ENCODE data around the gene PSMD12.
A peak's percentile ranks its signal among the peaks of the same experiment; 100 is the strongest.

Gene PSMD12

DNA sequence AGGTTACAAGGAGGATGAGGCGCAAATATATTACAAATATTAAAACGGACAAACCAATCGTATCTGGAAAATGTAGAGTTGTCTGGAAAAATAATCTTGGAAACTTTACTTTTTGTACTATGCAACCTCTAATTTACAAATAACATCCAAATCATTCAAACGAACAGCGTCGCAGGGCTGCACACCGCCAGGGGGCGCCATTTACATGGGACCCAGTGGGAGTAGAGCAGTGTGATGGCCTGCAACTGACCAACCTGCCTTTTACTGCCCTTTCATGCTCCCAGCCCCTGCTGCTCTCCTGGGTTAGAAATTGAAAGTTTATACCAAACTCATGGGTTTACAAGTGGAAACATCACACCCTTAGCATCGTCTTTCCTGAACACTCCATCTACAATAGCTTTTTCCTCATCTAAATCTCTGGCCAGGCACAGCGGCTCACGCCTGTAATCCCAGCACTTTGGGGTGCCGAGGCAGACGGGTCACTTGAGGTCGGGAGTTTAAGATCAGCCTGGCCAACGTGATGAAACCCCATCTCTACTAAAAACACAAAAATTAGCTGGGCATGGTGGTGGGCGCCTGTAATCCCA lies 20.7 kb upstream of the PSMD12 start:
- peak; percentile 62 for DNase-seq (ENCODE audit: low spot score)

DNA sequence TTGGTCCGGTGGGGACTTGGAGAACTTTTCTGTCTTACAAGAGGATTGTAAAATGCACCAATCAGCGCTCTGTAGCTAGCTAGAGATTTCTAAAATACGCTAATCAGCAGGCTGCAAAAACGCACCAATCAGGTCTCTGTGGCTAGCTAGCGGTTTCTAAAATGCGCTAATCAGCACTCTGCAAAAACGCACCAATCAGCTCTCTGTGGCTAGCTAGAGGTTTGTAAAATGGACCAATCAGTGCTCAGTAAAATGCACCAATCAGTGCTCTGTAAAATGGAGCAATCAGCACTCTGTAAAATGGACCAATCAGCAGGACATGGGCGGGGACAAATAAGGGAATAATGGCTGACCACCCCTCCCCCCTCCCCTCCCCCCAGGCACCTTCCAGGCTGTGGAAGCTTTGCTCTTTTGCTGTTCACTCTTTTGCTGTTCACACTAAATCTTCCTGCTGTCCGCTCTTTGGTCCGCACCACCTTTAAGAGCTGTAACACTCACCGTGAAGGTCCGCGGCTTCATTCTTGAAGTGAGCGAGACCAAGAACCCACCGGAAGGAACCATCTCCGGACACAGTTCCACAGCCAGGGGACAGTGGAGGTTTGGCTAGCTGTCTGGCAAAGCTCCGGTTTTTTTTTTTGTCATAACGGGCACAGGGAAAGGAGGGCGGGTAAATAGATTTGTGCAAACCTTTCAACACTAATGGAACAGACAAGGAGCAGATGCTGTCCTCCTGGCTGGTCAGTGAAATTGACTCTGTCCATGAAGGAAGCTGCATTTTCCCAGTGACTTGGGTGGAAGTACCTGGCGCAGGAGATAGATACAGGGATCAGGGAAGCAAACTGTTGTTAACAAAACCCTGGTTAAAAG lies 19.0 kb upstream of the PSMD12 start:
- peak; percentile 92 for DNase-seq (ENCODE audit: low spot score)

GRCh38 chr17:67381929-67382257 lies 15.5 kb upstream of the PSMD12 start:
- no peak for DNase-seq (ENCODE audit: low spot score)

DNA sequence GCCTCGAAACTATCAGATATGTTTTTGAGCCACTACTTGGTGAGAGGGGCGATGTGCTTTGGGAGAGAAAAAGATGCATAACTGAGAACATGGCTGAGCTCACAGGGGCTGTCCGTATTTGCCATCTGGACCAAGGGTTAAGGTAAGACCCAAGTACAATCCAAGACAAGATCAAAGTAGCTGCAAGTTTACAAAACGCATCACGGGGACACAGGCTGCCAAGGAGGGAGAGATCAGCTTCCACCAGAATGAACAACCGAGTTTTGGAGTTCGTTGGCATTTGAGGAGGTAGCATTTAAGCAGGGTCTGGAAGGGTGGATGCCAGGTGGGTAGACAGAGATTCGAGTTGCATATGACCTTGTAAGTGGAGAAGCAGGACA lies 12.9 kb upstream of the PSMD12 start:
- DNase-seq (ENCODE audit: low spot score): no peak

DNA sequence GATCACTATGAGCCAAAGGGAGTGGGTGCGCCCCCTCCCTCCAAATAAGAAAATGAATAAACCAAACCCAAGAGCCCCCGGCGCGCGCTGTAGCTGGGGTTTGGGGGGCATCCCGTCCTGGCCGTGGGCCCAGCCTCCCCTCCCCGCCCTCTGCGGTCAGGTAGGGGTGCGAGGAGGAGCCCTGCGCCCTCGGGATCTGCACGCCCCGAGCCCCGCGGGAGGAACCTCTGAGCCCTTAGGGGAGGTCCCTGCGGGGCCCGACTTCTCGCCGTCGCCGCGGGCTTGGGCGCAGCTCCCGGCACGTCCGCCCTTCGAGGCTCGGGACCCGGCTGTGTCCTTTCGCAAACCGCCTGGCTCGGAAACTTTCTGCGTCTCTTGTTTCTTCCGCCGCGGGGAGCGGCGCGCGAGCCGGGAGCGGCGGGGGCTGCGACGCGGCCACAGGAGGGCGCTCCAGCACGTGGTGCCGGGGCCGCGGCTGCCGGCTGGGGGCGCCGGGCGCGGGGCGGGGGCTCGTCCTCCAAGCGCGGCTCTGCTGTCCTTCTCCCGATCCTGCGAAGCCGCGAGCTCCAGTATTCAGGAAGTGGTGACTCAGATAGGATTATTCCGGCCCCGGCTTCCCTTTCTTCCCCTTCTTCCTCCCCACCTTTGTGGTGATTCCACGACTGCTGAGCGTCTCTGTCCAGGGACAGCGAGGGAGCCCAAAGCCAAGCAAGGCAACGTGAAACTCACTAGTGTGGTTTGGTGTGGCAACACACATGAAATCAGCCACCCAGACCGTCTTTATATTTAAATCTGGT lies 12.3 kb upstream of the PSMD12 start:
- peak; percentile 78 for DNase-seq (ENCODE audit: low spot score)

- DNase-seq (ENCODE audit: low spot score): peak; percentile 65
Measured at GRCh38 chr17:67377488-67378453, 11.4 kb upstream of the PSMD12 start.

DNA sequence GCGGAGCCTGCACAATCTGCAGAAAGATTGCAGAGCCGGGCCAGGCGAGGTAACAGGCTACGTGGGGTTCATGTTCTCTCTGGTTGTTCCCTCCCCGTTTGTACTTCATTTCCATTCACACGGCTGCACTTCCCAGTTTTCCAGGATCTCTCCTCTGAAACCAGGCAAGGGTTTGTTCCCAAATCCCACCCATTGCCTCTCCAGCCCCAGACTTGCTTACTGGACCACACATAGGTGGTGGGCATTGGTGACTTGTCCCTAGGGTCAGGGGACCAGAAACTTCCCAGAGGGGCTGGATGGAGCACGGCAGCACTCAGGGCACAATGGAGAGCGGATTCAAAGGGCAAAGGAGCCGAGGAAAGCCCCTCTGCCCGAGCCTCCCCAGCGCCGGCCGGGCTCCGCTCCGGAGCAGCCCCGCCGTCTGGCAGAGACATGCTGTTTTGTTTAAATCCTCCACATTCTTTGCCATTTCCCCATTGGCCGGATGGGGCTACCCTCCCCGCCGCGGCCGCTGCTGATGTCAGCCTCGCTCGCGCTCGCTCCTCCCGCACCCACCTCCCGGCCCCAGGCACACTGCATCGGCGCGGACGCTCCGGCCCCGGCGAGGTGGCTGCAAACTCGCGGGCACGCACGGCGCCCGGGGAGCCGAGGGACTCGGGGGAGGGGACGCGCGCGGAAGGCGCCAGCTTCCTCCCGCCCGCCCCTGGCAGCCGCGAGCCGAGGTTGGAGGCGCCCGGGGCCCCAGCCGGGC lies 10.5 kb upstream of the PSMD12 start, which contains the start of gene PITPNC1:
PITPNC1 (plus strand) TSS at position 545 of the 751 bp plus-strand sequence.
- peak; percentile 89 for DNase-seq (ENCODE audit: low spot score)

GRCh38 chr17:67376415-67376736 lies 10.0 kb upstream of the PSMD12 start:
- DNase-seq (ENCODE audit: low spot score): no peak

GRCh38 chr17:67375716-67376115 lies 9.3 kb upstream of the PSMD12 start:
- peak; percentile 41 for DNase-seq (ENCODE audit: low spot score)

GRCh38 chr17:67375054-67375427 lies 8.7 kb upstream of the PSMD12 start:
- no peak for DNase-seq (ENCODE audit: low spot score)

DNA sequence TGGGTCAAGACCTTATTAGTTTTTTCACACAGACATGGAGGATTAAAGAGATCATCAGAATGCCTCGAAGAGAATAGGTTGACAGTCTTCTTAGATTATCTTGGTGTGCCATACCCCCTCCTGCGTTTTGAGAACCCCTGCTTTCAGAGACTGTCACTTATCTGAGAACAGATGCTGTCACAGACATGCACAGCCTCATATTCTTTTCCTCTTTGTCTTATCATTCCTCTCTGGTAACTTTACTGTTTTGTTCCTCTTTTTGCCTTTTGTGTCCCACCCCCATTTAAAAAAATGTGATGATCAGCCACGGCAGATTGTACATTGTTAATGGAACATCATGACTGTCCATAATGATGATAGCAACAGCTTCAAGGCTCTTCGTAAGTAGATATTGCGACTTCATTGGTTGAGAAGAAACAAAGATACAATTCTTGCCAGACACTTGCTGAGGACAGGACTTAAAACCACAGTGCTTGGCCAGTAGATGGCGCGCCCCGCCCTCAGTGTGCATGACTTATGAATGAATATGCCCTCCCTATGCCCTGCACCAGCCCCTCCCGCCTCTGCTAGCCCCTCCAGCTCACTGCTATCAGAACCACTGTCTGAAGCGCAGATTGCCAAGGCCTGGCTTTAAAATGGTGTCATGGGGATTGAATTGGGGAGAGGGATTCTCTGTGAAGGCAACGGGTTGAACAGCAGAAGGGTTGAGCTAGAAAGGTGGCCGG lies 8.1 kb upstream of the PSMD12 start:
- DNase-seq (ENCODE audit: low spot score): peak; percentile 92

GRCh38 chr17:67372751-67373150 lies 6.4 kb upstream of the PSMD12 start:
- no peak for DNase-seq (ENCODE audit: low spot score)

DNA sequence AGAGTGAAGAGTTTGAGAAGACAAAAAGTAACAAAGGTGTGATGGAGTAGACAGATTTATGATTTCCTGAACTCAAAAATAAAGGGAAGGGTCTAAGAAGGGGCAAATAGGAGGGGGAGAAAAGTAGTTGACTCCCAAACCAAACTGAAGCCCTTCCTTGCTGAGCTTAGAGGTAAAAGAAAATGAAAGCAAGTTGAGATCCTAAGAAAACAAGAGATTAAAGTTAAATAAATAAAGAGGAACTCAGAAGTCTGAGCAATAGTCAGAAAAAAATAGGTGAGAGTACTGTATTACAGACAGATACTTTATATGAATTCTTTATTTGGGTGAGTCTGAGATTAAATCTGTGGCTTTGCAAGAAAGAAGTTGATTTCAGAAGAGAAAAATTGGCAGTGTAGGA lies 3.3 kb upstream of the PSMD12 start:
- no peak for DNase-seq (ENCODE audit: low spot score)

DNA sequence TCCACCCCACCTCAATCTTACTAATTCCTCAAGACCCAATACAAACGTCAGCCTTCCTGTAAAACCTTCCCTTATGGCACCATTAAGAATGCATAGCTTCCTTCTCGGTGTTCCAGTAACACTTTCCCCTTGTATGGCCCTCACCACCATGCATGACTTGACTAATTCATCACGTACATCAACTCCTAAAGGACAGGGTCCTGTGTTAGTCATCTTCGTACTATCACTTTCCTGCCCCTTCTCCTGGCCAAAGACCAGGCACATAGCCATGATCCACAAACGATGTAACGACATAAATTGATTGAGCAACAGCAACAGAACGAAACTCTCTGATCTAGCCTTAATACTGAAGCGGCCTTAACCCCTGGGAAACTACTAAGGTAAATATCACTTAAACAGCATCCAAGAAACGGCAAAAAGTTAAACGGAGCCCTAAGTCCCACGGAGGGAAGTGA lies 612 bp downstream of the PSMD12 start:
- DNase-seq (ENCODE audit: low spot score): no peak

DNA sequence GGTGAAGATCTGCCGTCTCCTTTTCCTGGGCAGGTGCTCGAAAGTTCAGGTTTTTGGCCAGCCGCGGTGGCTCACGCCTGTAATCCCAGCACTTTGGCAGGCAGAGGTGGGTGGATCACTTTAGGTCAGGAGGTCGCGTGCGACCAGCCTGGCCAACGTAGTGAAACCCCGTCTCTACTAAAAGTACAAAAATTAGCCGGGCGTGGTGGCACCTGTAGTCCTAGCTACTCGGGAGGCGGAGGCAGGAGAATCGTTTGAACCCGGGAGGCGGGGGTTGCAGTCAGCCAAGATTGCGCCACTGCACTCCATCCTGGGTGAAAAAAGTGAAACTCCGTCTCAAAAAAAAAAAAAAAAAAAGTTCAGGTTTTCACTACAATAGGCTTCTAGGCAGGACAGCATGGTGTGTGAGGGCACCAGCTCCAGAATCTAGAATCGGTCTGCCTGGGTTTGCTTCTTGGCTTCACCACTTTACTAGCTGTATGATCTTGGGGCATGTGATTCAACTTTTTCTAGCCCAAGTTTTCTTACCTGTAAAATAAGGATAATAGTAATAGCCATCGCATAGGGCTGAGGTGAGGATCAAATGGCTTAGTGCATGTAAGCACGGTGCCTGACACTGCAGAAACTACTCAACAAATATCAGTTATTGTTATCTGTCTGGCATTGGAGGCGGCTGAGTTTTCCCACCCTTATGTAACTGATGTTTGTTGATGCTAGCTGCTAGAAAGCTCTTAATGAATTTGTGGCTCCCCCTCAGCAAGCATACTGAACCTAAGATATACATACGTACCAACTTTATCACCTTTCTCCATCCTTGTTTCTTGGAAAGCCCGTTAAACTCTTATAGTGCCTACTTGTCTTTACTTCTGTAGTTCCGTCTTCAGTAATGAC lies 1.3 kb downstream of the PSMD12 start:
- DNase-seq (ENCODE audit: low spot score): no peak

GRCh38 chr17:67362173-67362572 lies 4.2 kb downstream of the PSMD12 start:
- no peak for DNase-seq (ENCODE audit: low spot score)

GRCh38 chr17:67360880-67361279 lies 5.5 kb downstream of the PSMD12 start:
- no peak for DNase-seq (ENCODE audit: low spot score)

GRCh38 chr17:67359960-67360791 lies 6.2 kb downstream of the PSMD12 start:
- DNase-seq (ENCODE audit: low spot score): no peak
